Muscle layer of duodenum (tissue), 2 donors: ENCODE results near the gene FBN2.

Source experiments
- H3K27ac ChIP-seq: one replicate; pipeline ENCODE4 v1.7.0; 2013; ENCODE audit warnings: mild to moderate bottlenecking, low read length
- H3K27me3 ChIP-seq: one replicate; pipeline ENCODE4 v1.7.0; 2013; ENCODE audit warnings: low read depth, mild to moderate bottlenecking, control low read depth, low read length
- H3K36me3 ChIP-seq, 2 donors: one replicate each; pipeline ENCODE4 v1.7.0; 2013; ENCODE audit warnings: low read length in 2 of 2, control low read depth in 1 of 2, mild to moderate bottlenecking in 1 of 2; ENCODE audit not compliant: insufficient read depth in 2 of 2, control insufficient read depth in 1 of 2
- H3K4me1 ChIP-seq, 2 donors: one replicate each; pipeline ENCODE4 v1.7.0; 2013; ENCODE audit warnings: low read length in 2 of 2, mild to moderate bottlenecking in 2 of 2, control low read depth in 1 of 2, moderate library complexity in 1 of 2; ENCODE audit not compliant: insufficient read depth in 2 of 2, control insufficient read depth in 1 of 2
- H3K4me3 ChIP-seq, 2 donors: one replicate each; pipeline ENCODE4 v1.7.0; 2013; ENCODE audit warnings: low read length in 2 of 2, low read depth in 1 of 2, mild to moderate bottlenecking in 1 of 2
- H3K9me3 ChIP-seq, 2 donors: one replicate each; pipeline ENCODE4 v1.7.0; 2013; ENCODE audit warnings: low read length in 2 of 2, control low read depth in 1 of 2, mild to moderate bottlenecking in 1 of 2; ENCODE audit not compliant: control insufficient read depth in 1 of 2
- donor health status: healthy.

The FBN2 gene

DNA sequence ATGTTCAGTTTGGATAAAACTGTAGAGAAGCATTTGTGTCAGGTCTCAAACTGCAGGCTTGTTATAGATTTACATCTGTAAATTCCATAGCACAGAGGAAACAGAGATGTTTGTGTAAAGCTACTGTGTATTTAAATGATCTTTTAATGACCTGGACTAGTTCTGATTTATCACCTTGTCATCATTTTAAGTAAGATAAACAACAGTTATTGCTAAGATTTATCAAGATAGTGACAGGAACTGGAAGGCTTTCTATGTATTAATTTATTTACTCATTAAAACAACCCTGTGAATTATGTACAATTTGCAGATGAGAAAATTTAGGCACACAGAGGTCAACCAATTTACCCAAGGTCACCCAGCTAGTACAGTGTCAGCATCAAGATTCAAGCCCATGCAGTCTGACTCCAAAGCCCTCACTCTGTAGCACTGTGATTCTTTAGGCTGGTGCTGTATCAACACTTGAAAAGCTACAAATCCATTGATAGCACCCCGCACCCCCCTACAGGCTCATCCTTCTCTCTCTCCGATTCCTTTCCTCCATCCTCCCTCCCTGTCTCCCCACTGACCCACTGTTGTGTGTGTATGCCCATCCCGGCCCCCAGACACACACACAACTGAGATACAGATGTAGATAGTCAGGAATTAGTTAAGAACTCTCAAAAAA lies 184.5 kb downstream of the FBN2 start:
- H3K27ac ChIP-seq = no peak overlapping the region
- H3K4me1 ChIP-seq = no peaks in the 10 kb centered on the region
- H3K9me3 ChIP-seq = no peaks in the 10 kb centered on the region
- H3K4me3 ChIP-seq = no peak overlapping the region
- no peaks in the 10 kb centered on the region for H3K36me3 ChIP-seq
- H3K27me3 ChIP-seq = no peaks in the 10 kb centered on the region

DNA sequence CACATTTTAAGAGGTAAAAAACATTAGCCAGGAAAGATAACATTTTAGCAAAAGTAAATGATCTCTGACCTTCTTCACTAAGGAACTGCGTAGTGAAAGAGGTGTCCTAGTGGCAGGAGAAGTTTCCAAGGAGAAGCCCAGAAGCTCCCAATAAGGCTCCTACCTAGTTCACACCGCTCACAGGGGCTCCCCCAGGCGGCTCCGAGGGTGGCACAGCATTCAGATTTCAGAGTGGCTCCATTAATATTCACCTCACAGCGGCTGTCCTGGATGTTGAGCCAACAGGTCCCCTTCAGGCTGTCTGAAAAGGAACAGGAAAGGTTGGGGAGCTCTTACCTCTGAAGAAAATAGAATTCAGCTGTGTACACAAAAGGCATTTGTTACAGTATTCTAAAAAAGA lies 187.3 kb downstream of the FBN2 start:
- Histone ChIP-seq H3K27me3 (no peaks in the 10 kb centered on the region), H3K4me1 (peaks cover 0 to 10% of the 10 kb centered on the region in 2 donors), H3K4me3 (no peak overlapping the region)

DNA sequence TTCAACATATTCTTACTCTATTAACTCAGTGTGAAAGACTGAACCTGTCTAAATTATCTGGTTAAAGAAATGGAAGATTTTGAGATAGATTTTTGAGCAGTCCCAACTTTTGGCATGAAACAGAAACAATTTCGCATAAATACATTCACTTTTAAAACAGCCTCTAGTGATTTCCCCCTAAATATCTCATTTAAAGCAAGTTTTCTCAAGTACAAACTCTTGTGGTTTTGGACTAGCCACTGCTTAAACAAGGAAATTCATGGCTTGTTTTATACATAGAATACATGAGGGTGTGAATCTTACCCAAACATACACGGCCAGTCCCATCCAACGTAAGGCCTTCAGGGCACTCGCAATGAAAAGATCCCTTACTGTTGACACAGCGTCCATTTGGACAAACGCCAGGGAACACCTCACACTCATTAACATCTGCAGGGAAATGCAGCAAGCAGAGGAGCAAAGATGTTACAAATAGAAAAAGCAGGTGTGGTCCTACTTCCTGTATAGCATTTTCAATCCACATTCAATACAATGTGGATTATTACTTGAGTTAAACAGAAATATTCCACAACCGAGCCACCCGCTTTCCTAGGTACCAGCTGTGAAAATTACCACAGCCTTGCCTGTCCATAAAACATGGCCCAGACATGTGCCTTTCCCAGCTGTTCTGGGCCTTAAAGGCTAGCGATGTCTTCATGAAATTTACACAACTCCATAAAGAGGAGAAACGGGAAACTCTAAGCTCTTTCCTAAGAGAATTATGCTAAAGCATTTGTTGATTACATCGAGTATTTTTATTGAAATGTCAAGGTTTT lies 188.8 kb downstream of the FBN2 start:
- Histone ChIP-seq H3K9me3 (no peaks in the 10 kb centered on the region), H3K36me3 (no peaks in the 10 kb centered on the region), H3K4me3 (no peak overlapping the region), H3K27ac (no peak overlapping the region), H3K27me3 (no peaks in the 10 kb centered on the region), H3K4me1 (peaks cover 0 to 10% of the 10 kb centered on the region in 2 donors)

More for the DNA sequence above, 187.3 kb downstream of the FBN2 start:
- no peaks in the 10 kb centered on the region for H3K36me3 ChIP-seq
- no peak overlapping the region for H3K27ac ChIP-seq
- no peaks in the 10 kb centered on the region for H3K9me3 ChIP-seq

DNA sequence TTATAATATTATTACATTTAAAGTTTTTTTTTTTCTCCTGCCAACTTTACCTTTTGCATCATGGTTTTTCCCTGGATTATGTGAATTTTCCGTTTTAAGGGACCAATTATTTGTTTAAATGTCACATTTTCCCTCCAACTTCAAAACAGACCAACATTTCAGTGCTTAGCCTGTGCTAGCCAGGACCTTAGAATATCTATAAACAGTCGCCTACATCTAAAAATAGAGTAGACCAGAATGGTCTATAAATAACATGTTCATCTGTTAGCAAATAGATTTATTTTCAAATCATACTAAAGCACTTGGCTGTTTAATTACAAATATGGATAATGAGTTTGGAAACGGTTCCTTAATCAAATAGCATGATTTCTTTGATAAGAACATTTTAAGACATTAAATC lies 192.0 kb downstream of the FBN2 start:
- Histone ChIP-seq H3K9me3 (no peaks in the 10 kb centered on the region), H3K4me1 (peaks cover 0 to 10% of the 10 kb centered on the region in 2 donors), H3K36me3 (peaks cover 0 to 4% of the 10 kb centered on the region in 2 donors), H3K27me3 (no peaks in the 10 kb centered on the region), H3K27ac (no peak overlapping the region), H3K4me3 (no peak overlapping the region)

DNA sequence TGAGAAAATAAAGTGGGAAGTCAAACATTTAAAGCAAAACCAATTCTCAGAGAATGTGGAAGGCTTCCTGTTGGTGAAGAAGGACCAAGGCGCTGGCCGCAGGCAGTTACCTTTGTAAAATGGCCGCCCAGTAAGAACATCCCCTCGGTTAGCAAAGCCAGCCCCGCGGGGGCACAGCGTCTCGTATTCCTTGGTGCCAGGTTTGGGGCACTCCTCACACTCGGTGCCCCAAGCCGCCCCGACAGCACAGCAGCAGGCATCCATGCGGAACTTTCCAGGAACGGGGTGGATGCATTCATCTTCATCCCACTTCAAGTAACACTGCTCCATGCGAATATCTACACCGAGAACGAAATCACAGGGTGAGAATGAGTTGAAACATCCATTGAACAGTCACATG lies 192.8 kb downstream of the FBN2 start:
- Histone ChIP-seq H3K4me1 (peaks cover 0 to 10% of the 10 kb centered on the region in 2 donors), H3K27ac (no peak overlapping the region), H3K27me3 (no peaks in the 10 kb centered on the region), H3K9me3 (no peaks in the 10 kb centered on the region), H3K4me3 (no peak overlapping the region), H3K36me3 (peaks cover 0 to 4% of the 10 kb centered on the region in 2 donors)

DNA sequence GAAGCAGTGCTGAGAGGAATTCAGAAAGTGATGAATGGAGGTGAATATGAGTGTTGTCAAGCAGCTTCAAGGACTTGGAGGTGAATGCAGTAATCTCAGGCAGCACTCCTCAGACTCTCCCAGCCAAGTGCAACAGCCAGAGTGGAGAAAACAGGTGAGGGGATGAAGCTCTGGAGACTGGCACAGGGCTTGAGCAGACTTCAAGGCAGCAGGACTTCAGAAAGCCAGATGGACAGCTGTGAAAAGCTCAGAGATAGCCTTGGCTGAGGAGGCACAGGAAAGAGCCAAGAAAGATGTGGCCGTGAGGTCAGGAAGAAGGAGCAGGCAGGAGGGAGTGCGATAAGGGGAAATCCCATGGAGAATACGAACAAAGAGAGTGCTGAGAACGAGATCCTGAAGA lies 194.9 kb downstream of the FBN2 start:
- peaks cover 0 to 4% of the 10 kb centered on the region in 2 donors for H3K36me3 ChIP-seq
- H3K4me3 ChIP-seq = no peak overlapping the region
- H3K27ac ChIP-seq = no peak overlapping the region
- no peaks in the 10 kb centered on the region for H3K27me3 ChIP-seq
- peaks cover 0 to 10% of the 10 kb centered on the region in 2 donors for H3K4me1 ChIP-seq
- no peaks in the 10 kb centered on the region for H3K9me3 ChIP-seq

DNA sequence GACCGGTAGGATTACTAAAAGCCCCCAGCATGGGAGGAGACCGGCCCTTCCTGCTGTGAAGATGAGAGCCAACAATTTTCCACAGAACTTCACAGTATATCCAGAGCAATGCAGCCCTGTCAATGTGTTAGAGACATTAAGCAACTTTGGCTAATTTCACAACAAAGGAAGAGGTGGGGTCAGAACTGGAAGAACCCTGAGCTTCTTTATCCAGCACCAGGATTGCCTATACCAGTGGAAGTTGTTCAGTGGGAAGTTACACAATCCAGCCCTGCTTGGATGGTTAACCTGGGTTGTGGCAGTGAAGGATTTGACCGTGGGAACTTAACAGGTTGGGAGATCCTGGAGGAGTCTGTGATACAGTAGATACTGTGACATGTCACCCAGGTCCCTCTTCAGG lies 197.0 kb downstream of the FBN2 start:
- peaks cover 0 to 1% of the 10 kb centered on the region in 2 donors for H3K4me1 ChIP-seq
- H3K9me3 ChIP-seq = no peaks in the 10 kb centered on the region
- no peaks in the 10 kb centered on the region for H3K27me3 ChIP-seq
- peaks cover 0 to 10% of the 10 kb centered on the region in 2 donors for H3K36me3 ChIP-seq
- H3K27ac ChIP-seq = no peak overlapping the region
- no peak overlapping the region for H3K4me3 ChIP-seq

DNA sequence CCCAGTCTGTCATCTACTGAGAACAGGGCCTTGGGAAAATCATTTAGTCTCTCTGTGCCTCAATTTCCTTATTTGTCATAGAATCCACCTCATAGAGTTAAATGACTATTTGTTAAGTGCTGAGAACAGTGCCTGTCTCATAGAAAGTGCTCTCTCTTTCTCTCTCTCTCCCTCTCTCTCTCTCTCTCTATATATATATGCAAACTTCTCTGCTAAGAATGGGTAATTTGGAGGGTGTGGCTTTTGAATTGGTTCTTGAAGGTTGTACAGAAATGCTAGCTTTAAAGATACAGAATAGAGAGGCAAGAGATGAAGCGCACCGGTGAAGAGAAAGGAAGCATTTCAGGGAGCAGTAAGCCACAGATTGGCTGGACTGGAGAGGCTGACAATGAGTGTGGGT lies 197.4 kb downstream of the FBN2 start:
- no peak overlapping the region for H3K27ac ChIP-seq
- H3K4me1 ChIP-seq = no peaks in the 10 kb centered on the region
- no peak overlapping the region for H3K4me3 ChIP-seq
- H3K9me3 ChIP-seq = no peaks in the 10 kb centered on the region
- peaks cover 0 to 10% of the 10 kb centered on the region in 2 donors for H3K36me3 ChIP-seq
- H3K27me3 ChIP-seq = no peaks in the 10 kb centered on the region

DNA sequence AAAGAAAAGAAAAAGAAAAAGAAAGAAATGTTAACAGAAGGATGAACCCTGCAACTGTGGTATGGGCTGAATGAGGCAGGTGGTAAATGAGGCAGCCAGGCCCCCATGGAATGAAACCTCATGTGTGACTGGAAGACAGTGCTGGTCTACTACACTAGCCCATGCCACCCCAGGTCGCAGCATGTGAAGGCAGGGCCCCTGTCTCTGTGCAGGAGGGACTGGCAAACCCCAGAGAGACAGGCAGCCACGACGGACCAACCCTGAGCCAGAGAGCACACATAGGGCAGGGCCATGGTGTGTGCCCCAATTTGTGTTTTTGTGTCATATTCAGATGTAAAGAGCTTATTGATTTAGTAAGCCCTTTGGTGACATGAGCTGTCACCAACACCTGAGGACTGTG lies 198.5 kb downstream of the FBN2 start:
- H3K4me1 ChIP-seq = no peaks in the 10 kb centered on the region
- H3K9me3 ChIP-seq = no peaks in the 10 kb centered on the region
- H3K4me3 ChIP-seq = no peak overlapping the region
- H3K27me3 ChIP-seq = no peaks in the 10 kb centered on the region
- peaks cover 0 to 10% of the 10 kb centered on the region in 2 donors for H3K36me3 ChIP-seq
- no peak overlapping the region for H3K27ac ChIP-seq

DNA sequence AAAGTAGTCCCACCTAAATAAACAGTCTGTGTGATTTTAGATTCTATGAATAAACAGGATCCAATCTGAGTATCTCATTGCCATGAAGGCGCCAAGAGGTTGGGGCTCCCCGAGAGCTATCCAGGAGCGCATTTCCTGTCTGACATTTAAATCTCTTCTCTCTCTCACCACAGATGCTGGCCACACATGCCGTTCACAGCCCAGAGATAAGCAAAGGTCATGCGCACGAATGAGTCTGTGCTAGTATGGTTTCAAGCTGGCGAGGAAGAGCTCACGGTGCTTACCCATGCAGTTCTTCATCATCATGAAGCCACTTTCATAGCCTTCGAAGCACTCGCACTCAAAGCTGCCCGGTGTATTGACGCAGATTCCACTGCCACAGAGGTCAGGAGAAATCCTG lies 199.4 kb downstream of the FBN2 start:
- Histone ChIP-seq H3K27ac (no peak overlapping the region), H3K4me3 (no peak overlapping the region), H3K4me1 (no peaks in the 10 kb centered on the region), H3K9me3 (no peaks in the 10 kb centered on the region), H3K36me3 (peaks cover 0 to 10% of the 10 kb centered on the region in 2 donors), H3K27me3 (no peaks in the 10 kb centered on the region)

DNA sequence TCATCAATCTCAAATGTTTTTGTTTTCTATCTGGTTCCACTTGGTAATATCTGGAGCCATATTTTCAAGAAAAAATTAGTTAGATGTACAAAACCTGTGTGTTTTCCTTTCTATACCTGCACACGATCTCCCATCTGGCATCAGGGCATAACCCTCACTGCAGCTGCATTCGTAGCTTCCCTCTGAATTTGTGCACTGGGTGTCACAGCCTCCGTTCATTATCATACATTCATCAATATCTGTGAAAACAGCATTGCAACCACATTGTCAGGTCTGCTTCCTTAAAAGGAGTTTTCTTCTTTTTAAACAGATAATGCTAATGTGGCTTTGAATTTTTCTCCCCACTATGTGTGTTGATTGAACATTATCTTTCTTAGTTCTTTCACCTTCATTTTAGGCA lies 202.7 kb downstream of the FBN2 start:
- Histone ChIP-seq H3K4me1 (no peaks in the 10 kb centered on the region), H3K27ac (no peak overlapping the region), H3K27me3 (no peaks in the 10 kb centered on the region), H3K4me3 (no peak overlapping the region), H3K9me3 (no peaks in the 10 kb centered on the region), H3K36me3 (peaks cover 0 to 6% of the 10 kb centered on the region in 2 donors)
